Measurements from ENCODE around the gene PLEKHA1.

DNA sequence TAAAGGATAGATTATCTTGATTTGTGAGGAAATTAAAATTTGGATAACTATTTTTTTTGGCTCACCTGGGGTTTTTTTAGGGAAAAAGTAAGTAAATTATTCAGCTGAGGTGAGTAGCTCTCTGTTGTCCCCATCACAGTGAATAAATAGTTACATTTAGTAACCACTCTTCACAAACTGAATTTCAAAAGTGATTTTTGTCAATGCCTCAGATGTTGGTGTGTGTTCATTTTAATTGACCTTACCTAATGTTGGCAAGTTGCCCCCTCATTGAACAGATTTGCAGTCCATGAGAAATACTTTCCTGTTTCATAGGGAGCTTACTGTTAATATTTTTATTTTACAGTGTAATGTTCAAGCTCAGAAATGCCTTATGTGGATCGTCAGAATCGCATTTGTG lies 18.3 kb downstream of the PLEKHA1 start:
- no peak for TF ChIP-seq POLR2A (IDR thresholded peaks at IDR 0.05)
- TF ChIP-seq CTCF (IDR thresholded peaks at IDR 0.05), result no peak

All from prostate gland (tissue), 2 donors.